Nephron (organoid): ENCODE data around the gene UBE2I.

Source experiments
- H3K27ac Mint-ChIP-seq, 3 experiments: 2 replicates each; pipeline ENCODE4 v1.8.0; 2020; ENCODE audit warnings: mixed read lengths in 3 of 3, mild to moderate bottlenecking in 2 of 3, moderate library complexity in 1 of 3
- H3K27me3 Mint-ChIP-seq: 2 replicates; pipeline ENCODE4 v1.8.0; 2021; ENCODE audit warnings: low read depth, mild to moderate bottlenecking, moderate library complexity, mixed read lengths
- H3K36me3 Mint-ChIP-seq: 2 replicates; pipeline ENCODE4 v1.8.0; 2020; ENCODE audit warnings: low read depth, mixed read lengths
- H3K4me1 Mint-ChIP-seq: 2 replicates; pipeline ENCODE4 v1.8.0; 2020; ENCODE audit warnings: mixed read lengths
- H3K4me3 Mint-ChIP-seq, 3 experiments: 2 replicates each; pipeline ENCODE4 v1.8.0; 2020; ENCODE audit warnings: mild to moderate bottlenecking in 3 of 3, mixed read lengths in 3 of 3, moderate library complexity in 2 of 3
- H3K9me3 Mint-ChIP-seq: 2 replicates; pipeline ENCODE4 v1.8.0; 2020; ENCODE audit warnings: mixed read lengths
- TF ChIP-seq, protein P1 (sequence below), 3 experiments: fragments of 200-600 bp; sonication (generic); IDR thresholded peaks; one replicate each; pipeline ENCODE4 v1.5.0; 2021; ENCODE audit warnings: antibody characterized with exemption in 3 of 3; ENCODE audit not compliant: unreplicated experiment in 3 of 3

UBE2I gene

DNA sequence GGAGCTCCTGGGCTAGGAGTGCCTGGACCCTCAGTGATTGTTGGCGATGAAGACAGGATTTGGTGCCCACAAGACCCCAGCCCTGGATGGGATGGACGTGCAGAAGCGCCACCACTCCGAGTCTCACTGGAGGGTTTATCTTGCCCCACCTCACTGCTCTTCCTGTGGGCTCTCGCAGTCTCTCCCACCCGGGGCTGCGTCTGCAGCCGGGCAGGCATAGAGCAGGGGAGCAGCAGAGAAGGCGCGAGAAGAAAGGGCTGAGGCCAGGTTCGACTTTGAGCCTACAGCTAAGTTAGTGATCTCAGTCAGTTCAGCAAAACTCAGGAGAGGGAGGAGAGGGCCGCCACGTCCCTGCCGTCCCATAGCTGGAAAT, 6.6 kb downstream of the UBE2I start:
- peaks cover 11% of the 10 kb centered on the region for H3K4me1 Mint-ChIP-seq
- TF ChIP-seq, protein P1, sequence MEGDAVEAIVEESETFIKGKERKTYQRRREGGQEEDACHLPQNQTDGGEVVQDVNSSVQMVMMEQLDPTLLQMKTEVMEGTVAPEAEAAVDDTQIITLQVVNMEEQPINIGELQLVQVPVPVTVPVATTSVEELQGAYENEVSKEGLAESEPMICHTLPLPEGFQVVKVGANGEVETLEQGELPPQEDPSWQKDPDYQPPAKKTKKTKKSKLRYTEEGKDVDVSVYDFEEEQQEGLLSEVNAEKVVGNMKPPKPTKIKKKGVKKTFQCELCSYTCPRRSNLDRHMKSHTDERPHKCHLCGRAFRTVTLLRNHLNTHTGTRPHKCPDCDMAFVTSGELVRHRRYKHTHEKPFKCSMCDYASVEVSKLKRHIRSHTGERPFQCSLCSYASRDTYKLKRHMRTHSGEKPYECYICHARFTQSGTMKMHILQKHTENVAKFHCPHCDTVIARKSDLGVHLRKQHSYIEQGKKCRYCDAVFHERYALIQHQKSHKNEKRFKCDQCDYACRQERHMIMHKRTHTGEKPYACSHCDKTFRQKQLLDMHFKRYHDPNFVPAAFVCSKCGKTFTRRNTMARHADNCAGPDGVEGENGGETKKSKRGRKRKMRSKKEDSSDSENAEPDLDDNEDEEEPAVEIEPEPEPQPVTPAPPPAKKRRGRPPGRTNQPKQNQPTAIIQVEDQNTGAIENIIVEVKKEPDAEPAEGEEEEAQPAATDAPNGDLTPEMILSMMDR (IDR thresholded peaks at IDR 0.05; ENCODE audit: unreplicated experiment in 3 of 3) = no peak
- H3K9me3 Mint-ChIP-seq = no peaks in the 10 kb centered on the region
- no peak overlapping the region for H3K27ac Mint-ChIP-seq
- H3K27me3 Mint-ChIP-seq = no peaks in the 10 kb centered on the region
- peaks cover 51% of the 10 kb centered on the region for H3K36me3 Mint-ChIP-seq
- H3K4me3 Mint-ChIP-seq = no peak overlapping the region

DNA sequence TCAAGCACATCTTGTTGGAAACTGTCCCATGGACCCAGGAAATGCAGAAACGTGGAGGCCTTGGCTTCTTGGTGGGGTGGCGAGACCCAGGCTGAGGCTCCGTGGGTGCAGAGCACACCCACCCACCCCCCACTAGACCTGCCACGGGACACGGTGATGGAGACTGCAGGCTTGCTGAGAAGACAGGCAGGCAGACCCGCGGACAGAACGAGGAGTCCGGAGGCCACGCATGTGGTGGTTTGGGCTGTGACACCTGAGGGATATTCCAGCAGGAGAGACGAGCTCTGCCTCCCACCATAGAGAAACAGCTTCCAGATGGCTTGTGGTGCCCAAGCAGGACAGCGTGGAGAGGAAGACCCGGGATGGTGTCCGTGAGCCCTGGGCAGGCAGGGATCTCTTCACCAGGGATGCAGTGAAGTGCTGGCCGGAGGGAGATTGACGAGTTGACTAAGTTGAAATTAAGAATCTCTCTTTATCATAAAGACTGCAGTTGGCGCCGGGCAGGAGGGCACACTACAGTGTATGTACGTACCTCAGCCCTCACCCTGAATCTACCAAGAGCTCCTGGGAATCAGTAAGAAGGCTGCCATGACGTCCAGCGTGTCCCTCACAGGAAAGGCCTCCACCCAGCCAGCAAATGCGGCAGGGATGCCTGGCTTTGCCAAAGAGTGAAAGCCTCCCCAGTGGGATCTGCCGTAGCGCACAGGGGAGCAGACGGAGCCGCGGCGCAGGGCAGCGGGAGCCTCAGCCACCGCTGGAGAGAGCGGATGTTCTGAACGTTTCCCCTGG, 8.2 kb downstream of the UBE2I start:
- no peak overlapping the region for H3K27ac Mint-ChIP-seq
- TF ChIP-seq, protein P1 (IDR thresholded peaks at IDR 0.05; ENCODE audit: unreplicated experiment in 3 of 3) = no peak
- H3K9me3 Mint-ChIP-seq = no peaks in the 10 kb centered on the region

DNA sequence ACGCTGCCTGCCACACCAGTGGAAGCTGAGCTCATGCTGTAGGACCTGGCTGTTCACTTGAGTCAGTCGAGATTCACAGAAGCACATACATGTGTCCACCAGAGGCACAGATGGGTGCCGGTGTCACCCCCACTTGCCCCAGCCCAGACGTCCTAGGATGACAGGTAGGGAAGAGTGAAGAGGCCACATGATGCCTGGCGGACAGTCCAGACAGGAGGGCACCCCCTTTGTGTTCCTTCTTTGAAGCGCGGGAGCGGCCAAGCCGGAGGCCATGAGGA, 8.8 kb downstream of the UBE2I start:
- TF ChIP-seq, protein P1 (IDR thresholded peaks at IDR 0.05; ENCODE audit: unreplicated experiment in 3 of 3) = no peak

More for the DNA sequence above, 8.2 kb downstream of the UBE2I start:
- no peak overlapping the region for H3K4me3 Mint-ChIP-seq
- peaks cover 6% of the 10 kb centered on the region for H3K4me1 Mint-ChIP-seq
- peaks cover 52% of the 10 kb centered on the region for H3K36me3 Mint-ChIP-seq
- no peaks in the 10 kb centered on the region for H3K27me3 Mint-ChIP-seq

DNA sequence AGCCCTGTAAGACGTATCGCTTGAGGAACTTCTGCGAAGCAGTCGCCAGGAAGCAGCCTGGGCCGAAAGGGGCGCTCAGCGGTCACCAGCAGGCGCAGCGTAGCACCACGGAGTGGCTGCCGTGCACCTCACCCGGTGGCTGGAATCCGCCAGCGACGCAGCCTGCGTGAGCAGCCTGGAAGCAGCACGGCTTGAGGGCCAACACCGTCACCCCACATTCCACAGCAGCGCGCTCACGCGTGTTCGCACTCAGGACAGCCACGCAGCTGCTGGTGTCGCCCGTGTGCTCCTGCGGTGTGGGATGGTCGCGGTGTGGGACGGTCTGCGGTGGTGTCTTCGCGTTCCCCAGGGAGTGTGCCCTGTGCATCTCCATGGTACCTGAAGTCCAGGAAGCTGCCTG, 9.6 kb downstream of the UBE2I start:
- H3K4me3 Mint-ChIP-seq = no peak overlapping the region
- no peaks in the 10 kb centered on the region for H3K4me1 Mint-ChIP-seq
- H3K27me3 Mint-ChIP-seq = no peaks in the 10 kb centered on the region
- H3K9me3 Mint-ChIP-seq = no peaks in the 10 kb centered on the region
- H3K27ac Mint-ChIP-seq = no peak overlapping the region
- TF ChIP-seq, protein P1 (IDR thresholded peaks at IDR 0.05; ENCODE audit: unreplicated experiment in 3 of 3) = no peak
- H3K36me3 Mint-ChIP-seq = peaks cover 56% of the 10 kb centered on the region

More for the DNA sequence above, 8.8 kb downstream of the UBE2I start:
- Mint-ChIP-seq H3K36me3 (peaks cover 51% of the 10 kb centered on the region), H3K4me1 (peaks cover under 1% of the 10 kb centered on the region), H3K4me3 (no peak overlapping the region), H3K27ac (no peak overlapping the region), H3K27me3 (no peaks in the 10 kb centered on the region), H3K9me3 (no peaks in the 10 kb centered on the region)

DNA sequence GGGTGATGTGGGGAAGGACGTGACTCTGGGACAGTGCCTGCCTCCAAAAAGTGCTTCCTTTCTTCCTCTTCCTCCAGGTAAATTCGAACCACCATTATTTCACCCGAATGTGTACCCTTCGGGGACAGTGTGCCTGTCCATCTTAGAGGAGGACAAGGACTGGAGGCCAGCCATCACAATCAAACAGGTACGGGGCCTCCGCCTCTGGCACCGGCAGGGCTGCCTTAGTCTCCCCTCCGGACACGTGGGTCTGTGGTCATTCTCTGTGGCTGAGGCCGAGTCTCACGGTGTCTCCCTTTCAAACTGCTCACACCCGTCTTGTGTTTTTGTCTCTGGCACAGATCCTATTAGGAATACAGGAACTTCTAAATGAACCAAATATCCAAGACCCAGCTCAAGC, 10.7 kb downstream of the UBE2I start:
- TF ChIP-seq, protein P1 (IDR thresholded peaks at IDR 0.05; ENCODE audit: unreplicated experiment in 3 of 3) = no peak
- Mint-ChIP-seq H3K27me3 (no peaks in the 10 kb centered on the region), H3K4me1 (no peaks in the 10 kb centered on the region), H3K27ac (no peak overlapping the region), H3K36me3 (peaks cover 60% of the 10 kb centered on the region), H3K9me3 (no peaks in the 10 kb centered on the region), H3K4me3 (no peak overlapping the region)

DNA sequence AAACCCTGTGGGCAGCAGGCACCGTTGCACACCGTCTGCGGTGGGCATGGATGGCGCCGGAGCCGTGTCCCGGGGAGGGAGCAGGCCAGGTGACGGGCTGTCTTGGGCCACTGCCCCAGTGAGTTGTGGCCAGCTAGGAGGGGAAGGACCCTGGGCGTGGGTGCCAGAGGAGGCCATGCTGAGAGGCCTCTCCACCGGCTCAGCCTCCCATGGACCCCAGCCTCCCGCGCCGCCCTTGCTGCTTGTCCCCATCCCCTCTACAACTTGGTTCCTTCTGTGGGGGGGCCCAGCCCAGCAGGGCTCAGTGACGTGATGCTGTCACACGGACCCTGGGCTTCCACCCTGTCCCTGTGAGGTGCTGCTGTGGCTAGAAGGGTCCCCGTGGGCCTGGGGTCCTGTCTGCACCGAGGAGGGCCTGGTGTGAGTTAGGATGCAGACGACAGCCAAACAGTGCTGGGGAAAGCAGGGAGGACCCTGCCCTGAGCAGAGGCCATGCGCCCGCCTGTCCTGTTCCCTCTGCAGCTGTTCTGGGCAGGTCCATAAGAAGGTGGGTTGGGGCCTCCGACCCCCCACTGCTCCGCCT, 11.3 kb downstream of the UBE2I start:
- Mint-ChIP-seq H3K27me3 (no peaks in the 10 kb centered on the region), H3K36me3 (peaks cover 57% of the 10 kb centered on the region), H3K4me3 (no peak overlapping the region), H3K9me3 (no peaks in the 10 kb centered on the region), H3K27ac (no peak overlapping the region), H3K4me1 (no peaks in the 10 kb centered on the region)
- TF ChIP-seq, protein P1 (IDR thresholded peaks at IDR 0.05; ENCODE audit: unreplicated experiment in 3 of 3) = no peak
